Mesenchymal stem cell (in vitro differentiated cells and primary cell): ENCODE data around the gene FYN.
A peak's percentile ranks its signal among the peaks of the same experiment; 100 is the strongest.

Experiments used
- DNase-seq: peaks from one replicate; pipeline ENCODE4 v3.0.0-alpha.2; 2013
- H2AFZ ChIP-seq: one replicate; pipeline ENCODE4 v1.6.1; 2013; ENCODE audit warnings: low read depth, mild to moderate bottlenecking, control low read depth, inconsistent platforms, low read length, moderate library complexity
- H2AK5ac ChIP-seq: 2 replicates; pipeline ENCODE4 v1.6.1; 2013; ENCODE audit warnings: low read length, moderate library complexity, mild to moderate bottlenecking, inconsistent platforms; ENCODE audit not compliant: severe bottlenecking
- H2BK120ac ChIP-seq: one replicate; pipeline ENCODE4 v1.6.1; 2013; ENCODE audit warnings: low read depth, mild to moderate bottlenecking, inconsistent platforms, low read length, moderate library complexity
- H2BK12ac ChIP-seq, 2 experiments: one replicate each; pipeline ENCODE4 v1.6.1; 2013; ENCODE audit warnings: inconsistent platforms in 2 of 2, low read length in 2 of 2, mild to moderate bottlenecking in 2 of 2, moderate library complexity in 2 of 2, control low read depth in 1 of 2
- H2BK15ac ChIP-seq: one replicate; pipeline ENCODE4 v1.6.1; 2013; ENCODE audit warnings: mild to moderate bottlenecking, low read depth, inconsistent platforms; ENCODE audit not compliant: poor library complexity, severe bottlenecking
- H2BK5ac ChIP-seq: 2 replicates; pipeline ENCODE4 v1.6.1; 2013; ENCODE audit warnings: low read depth, mild to moderate bottlenecking, low read length, control low read depth, inconsistent platforms; ENCODE audit not compliant: poor library complexity, severe bottlenecking
- H3K14ac ChIP-seq, 2 experiments: one replicate each; pipeline ENCODE4 v1.6.1; 2013; ENCODE audit warnings: inconsistent platforms in 2 of 2, low read length in 2 of 2, control low read depth in 1 of 2, mild to moderate bottlenecking in 1 of 2, moderate library complexity in 1 of 2
- H3K18ac ChIP-seq, 2 experiments: one replicate each; pipeline ENCODE4 v1.6.1; 2013; ENCODE audit warnings: inconsistent platforms in 2 of 2, low read length in 2 of 2, control low read depth in 1 of 2, low read depth in 1 of 2, mild to moderate bottlenecking in 1 of 2
- H3K23ac ChIP-seq, 2 experiments: one replicate each; pipeline ENCODE4 v1.6.1; 2013; ENCODE audit warnings: inconsistent platforms in 2 of 2, low read length in 2 of 2, mild to moderate bottlenecking in 2 of 2, moderate library complexity in 2 of 2, control low read depth in 1 of 2
- H3K27ac ChIP-seq: 2 replicates; pipeline ENCODE4 v1.5.1; 2013; ENCODE audit warnings: mild to moderate bottlenecking, moderate library complexity, low read length, control low read depth, inconsistent platforms; ENCODE audit not compliant: poor library complexity, severe bottlenecking
- H3K27me3 ChIP-seq, 2 experiments: 2 replicates each; pipeline versions ENCODE4 v1.6.1 to v1.7.0; 2013; ENCODE audit warnings: low read length in 2 of 2, mild to moderate bottlenecking in 2 of 2, moderate library complexity in 2 of 2, control low read depth in 1 of 2, inconsistent platforms in 1 of 2; ENCODE audit not compliant: control insufficient read depth in 1 of 2, insufficient read depth in 1 of 2
- H3K36me3 ChIP-seq, 2 experiments: 2 replicates each; pipeline versions ENCODE4 v1.6.1 to v1.7.0; 2013; ENCODE audit warnings: low read length in 2 of 2, control low read depth in 1 of 2, inconsistent platforms in 1 of 2, low read depth in 1 of 2, mild to moderate bottlenecking in 1 of 2; ENCODE audit not compliant: insufficient read depth in 2 of 2, control insufficient read depth in 1 of 2
- H3K4ac ChIP-seq, 2 experiments: one replicate each; pipeline ENCODE4 v1.6.1; 2013; ENCODE audit warnings: inconsistent platforms in 2 of 2, low read length in 2 of 2, mild to moderate bottlenecking in 2 of 2, moderate library complexity in 2 of 2, control low read depth in 1 of 2, low read depth in 1 of 2
- H3K4me1 ChIP-seq: 2 replicates; pipeline ENCODE4 v1.6.1; 2013; ENCODE audit warnings: low read depth, low read length, control low read depth; ENCODE audit not compliant: control insufficient read depth, insufficient read depth
- H3K4me2 ChIP-seq: 2 replicates; pipeline ENCODE4 v1.6.1; 2013; ENCODE audit warnings: low read length, mild to moderate bottlenecking, inconsistent platforms; ENCODE audit not compliant: poor library complexity, severe bottlenecking
- H3K4me3 ChIP-seq, 2 experiments: 2 replicates each; pipeline versions ENCODE4 v1.5.1 to v1.7.0; 2013; ENCODE audit warnings: low read length in 2 of 2, mild to moderate bottlenecking in 2 of 2, control low read depth in 1 of 2, low read depth in 1 of 2; ENCODE audit not compliant: insufficient read depth in 1 of 2
- H3K79me1 ChIP-seq: replicated peaks from 2 replicates; pipeline ENCODE4 v1.6.1; 2013; ENCODE audit warnings: mild to moderate bottlenecking, control low read depth, low read length, inconsistent platforms; ENCODE audit not compliant: poor library complexity, severe bottlenecking
- H3K9ac ChIP-seq: 2 replicates; pipeline ENCODE4 v1.7.0; 2013; ENCODE audit warnings: mild to moderate bottlenecking, low read length, moderate library complexity
- H3K9me3 ChIP-seq: 2 replicates; pipeline ENCODE4 v1.7.0; 2013; ENCODE audit warnings: mild to moderate bottlenecking, low read length; ENCODE audit not compliant: control insufficient read depth
- H4K8ac ChIP-seq: one replicate; pipeline ENCODE4 v1.6.1; 2013; ENCODE audit warnings: inconsistent platforms, mild to moderate bottlenecking, low read length, moderate library complexity
- H4K91ac ChIP-seq: one replicate; pipeline ENCODE4 v1.6.1; 2013; ENCODE audit warnings: mild to moderate bottlenecking, low read length, inconsistent platforms
- WGBS: methylation state at CpG from one replicate; pipeline ENCODE4 v1.1.7; 2013; ENCODE audit warnings: mixed read lengths; 5-methylcytosine and 5-hydroxymethylcytosine counted together

FYN gene

DNA sequence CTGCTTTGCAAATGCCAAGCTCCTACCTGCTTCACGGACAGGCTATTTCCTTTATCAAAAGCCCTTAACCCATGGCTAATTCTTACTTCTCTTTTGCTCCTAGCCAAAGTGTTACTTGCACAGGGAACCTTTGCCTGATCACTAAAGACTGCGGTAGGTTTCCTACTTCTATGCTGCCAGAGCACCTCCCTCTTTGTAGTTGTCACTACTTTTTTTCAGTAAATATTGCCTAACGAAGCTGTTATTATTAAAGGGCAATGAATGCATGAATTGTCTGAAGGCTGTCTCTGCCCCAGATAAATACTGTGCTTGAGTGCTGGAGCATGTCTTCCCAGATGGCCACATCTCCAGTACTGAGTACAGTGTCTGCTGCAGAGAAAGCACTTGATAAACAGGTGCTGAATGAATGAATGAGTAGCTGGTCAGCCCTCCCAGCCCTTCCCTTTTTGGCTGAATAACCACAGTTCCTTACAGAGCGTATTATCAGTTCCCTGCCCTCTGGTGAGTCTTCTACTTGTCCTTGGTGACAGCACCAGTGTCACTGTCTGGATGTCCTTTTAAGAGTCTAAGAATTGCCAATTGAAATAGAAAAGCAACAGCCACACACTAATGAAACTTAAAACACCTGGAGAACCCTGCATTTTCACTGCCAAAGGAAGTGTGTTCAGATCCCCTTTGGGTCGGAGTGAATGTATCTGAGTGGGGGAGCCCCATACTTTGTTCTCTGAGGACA lies 194.0 kb downstream of the FYN start:
- Histone ChIP-seq H3K4me3 (no peak overlapping the region), H4K91ac (no peak overlapping the region), H2AFZ (no peak overlapping the region), H3K14ac (no peak overlapping the region), H3K4ac (no peak overlapping the region), H3K79me1 (peaks cover 2% of the 10 kb centered on the region), H2BK15ac (no peak overlapping the region), H3K27me3 (no peaks in the 10 kb centered on the region), H3K4me2 (no peak overlapping the region), H3K36me3 (peaks cover 3 to 76% of the 10 kb centered on the region in 2 experiments), H3K18ac (no peak overlapping the region), H3K4me1 (peaks cover 6% of the 10 kb centered on the region), H3K27ac (no peak overlapping the region), H2BK5ac (no peak overlapping the region), H4K8ac (no peak overlapping the region), H2BK12ac (no peak overlapping the region), H3K9ac (no peak overlapping the region), H2AK5ac (peak overlapping the region; percentile 59), H3K9me3 (no peaks in the 10 kb centered on the region), H2BK120ac (no peak overlapping the region), H3K23ac (no peak overlapping the region)
- no peak for DNase-seq
- WGBS, result 96% methylated on average over 5 of the region's 5 CpGs

- no peak overlapping the region for H4K8ac ChIP-seq
- no peak overlapping the region for H3K9ac ChIP-seq
- peaks cover 4% of the 10 kb centered on the region for H3K4me1 ChIP-seq
- no peak overlapping the region for H2BK15ac ChIP-seq
- H3K4me3 ChIP-seq, result no peak overlapping the region
- no peak overlapping the region for H3K4ac ChIP-seq
- H2BK120ac ChIP-seq, result no peak overlapping the region
- peak overlapping the region; percentile 74 for H3K4me2 ChIP-seq
- H3K23ac ChIP-seq, result no peak overlapping the region
- peak overlapping the region; percentile 60 for H2AK5ac ChIP-seq
- H4K91ac ChIP-seq, result no peak overlapping the region
- no peak for DNase-seq
- H3K14ac ChIP-seq, result no peak overlapping the region
- H3K18ac ChIP-seq, result no peak overlapping the region
- no peaks in the 10 kb centered on the region for H3K27me3 ChIP-seq
- no peak overlapping the region for H2BK5ac ChIP-seq
- no peak overlapping the region for H2BK12ac ChIP-seq
- H3K27ac ChIP-seq, result peak overlapping the region; percentile 84
- 51% methylated on average over 3 of the region's 3 CpGs for WGBS
- H3K79me1 ChIP-seq, result peaks cover 2% of the 10 kb centered on the region
- no peaks in the 10 kb centered on the region for H3K9me3 ChIP-seq
- no peak overlapping the region for H2AFZ ChIP-seq
- peaks cover 13 to 91% of the 10 kb centered on the region in 2 experiments for H3K36me3 ChIP-seq
Measured at GRCh38 chr6:111677249-111677990, 195.8 kb downstream of the FYN start.

DNA sequence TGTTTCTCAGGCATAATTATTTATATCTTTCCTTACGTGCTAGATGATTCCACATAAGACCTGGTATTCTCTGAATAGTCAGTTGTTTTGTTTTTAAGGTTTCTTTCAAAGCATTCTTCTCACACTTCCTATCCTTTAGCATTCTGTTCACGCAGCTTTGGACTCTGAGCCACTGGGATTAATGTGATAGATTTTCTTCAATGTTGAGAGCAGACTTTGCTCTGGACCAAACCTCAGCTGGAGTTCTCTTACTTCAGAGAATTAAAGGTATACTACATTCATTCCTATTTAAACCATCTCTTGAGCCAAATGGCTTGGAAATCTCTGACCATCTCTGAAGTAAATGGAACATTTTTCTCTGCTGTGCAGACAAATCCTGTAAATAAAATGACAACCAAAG lies 196.9 kb downstream of the FYN start:
- Histone ChIP-seq H3K9ac (no peak overlapping the region), H3K4me2 (no peak overlapping the region), H3K23ac (no peak overlapping the region), H2BK15ac (no peak overlapping the region), H3K9me3 (no peaks in the 10 kb centered on the region), H3K4me3 (no peak overlapping the region), H4K91ac (no peak overlapping the region), H4K8ac (no peak overlapping the region), H2BK120ac (no peak overlapping the region), H3K4me1 (peaks cover 2% of the 10 kb centered on the region), H3K36me3 (peaks cover 18 to 91% of the 10 kb centered on the region in 2 experiments), H3K14ac (no peak overlapping the region), H2BK12ac (no peak overlapping the region), H3K18ac (no peak overlapping the region), H2AFZ (no peak overlapping the region), H3K27me3 (no peaks in the 10 kb centered on the region), H3K27ac (peak overlapping the region; percentile 16), H3K4ac (no peak overlapping the region), H2BK5ac (no peak overlapping the region), H3K79me1 (peaks cover 2% of the 10 kb centered on the region), H2AK5ac (no peak overlapping the region)
- WGBS, result no CpG with 5 or more reads among the region's 2 CpGs
- DNase-seq, result no peak

DNA sequence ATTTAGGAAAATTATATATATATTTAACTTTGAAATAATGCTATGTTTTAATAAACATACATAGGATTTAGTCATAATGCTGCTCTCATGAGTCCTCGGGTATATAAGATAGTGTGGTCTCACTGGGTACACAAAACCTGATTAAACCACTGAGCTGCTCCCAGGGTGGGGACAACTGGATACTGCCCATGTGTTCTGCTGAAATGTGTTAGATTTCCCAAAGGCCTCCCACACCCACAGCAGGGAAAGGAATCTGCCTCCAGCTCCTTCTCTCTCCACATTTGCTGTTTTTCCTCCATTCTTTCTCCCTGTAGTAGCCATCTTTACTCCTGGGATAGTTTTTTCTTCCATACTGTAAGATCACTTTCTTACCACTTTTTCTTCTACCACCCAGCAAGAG lies 198.4 kb downstream of the FYN start:
- Histone ChIP-seq H3K36me3 (peaks cover 21 to 94% of the 10 kb centered on the region in 2 experiments), H2BK12ac (no peak overlapping the region), H3K27ac (no peak overlapping the region), H3K9me3 (no peaks in the 10 kb centered on the region), H3K4me1 (peaks cover 2% of the 10 kb centered on the region), H3K23ac (no peak overlapping the region), H2BK5ac (no peak overlapping the region), H3K27me3 (no peaks in the 10 kb centered on the region), H3K4ac (no peak overlapping the region), H3K79me1 (peaks cover 2% of the 10 kb centered on the region), H2BK15ac (no peak overlapping the region), H4K8ac (no peak overlapping the region), H3K14ac (no peak overlapping the region), H3K4me3 (no peak overlapping the region), H4K91ac (no peak overlapping the region), H3K9ac (no peak overlapping the region), H2AFZ (no peak overlapping the region), H2BK120ac (no peak overlapping the region), H3K4me2 (no peak overlapping the region), H3K18ac (no peak overlapping the region), H2AK5ac (no peak overlapping the region)
- WGBS, result 100% methylated on average over 1 of the region's 1 CpG
- DNase-seq, result no peak
